ENCODE results near the gene HIVEP2.
A peak's percentile ranks its signal among the peaks of the same experiment; 100 is the strongest.

The HIVEP2 gene

DNA sequence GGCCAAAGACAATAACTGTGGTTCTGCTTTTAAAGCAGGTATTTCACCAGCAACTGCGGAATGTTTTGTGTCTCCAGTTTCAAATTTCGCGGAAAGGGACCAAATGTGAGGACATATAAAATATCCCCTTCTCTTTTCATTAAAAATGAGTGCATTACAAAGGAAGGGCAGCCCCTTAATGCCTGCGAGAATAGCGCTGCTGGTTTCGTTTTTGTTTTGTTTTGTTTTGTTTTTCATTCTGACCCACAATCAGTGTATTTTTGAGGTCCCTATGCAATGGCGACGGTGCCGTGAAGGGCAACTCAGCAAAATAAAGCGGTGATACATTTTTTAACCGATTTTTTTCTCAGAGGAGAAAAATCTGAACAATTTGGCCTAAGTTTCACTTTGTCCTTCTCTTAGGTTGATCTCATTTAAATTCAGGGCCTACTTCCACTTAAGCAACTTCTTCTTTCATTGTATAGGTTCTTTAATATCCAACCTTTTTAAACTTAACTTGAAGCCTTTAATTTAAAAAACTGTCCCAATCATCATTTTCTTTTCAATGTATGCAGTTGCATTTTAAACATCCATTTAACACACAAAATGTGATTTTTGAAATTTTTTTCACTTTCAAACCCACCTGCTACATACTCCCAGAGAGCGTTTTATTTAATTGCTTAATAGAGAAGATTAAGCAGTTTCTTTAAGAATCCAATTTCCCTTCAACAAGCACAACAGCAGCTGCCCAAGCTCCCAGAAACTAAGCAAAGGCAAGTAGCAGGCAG lies 2.9 kb upstream of the HIVEP2 start:
- Histone ChIP-seq H3K4me3 (IDR thresholded peaks at IDR 0.05; ENCODE audit: insufficient read depth, low read depth, low read length) (no peak overlapping the region), H2AFZ (ENCODE audit: low read depth) (peak overlapping the region; percentile 91), H3K79me2 (ENCODE audit: insufficient read depth, low read depth) (peaks cover 11% of the 10 kb centered on the region; the same call in 1 of the 2 replicates)

DNA sequence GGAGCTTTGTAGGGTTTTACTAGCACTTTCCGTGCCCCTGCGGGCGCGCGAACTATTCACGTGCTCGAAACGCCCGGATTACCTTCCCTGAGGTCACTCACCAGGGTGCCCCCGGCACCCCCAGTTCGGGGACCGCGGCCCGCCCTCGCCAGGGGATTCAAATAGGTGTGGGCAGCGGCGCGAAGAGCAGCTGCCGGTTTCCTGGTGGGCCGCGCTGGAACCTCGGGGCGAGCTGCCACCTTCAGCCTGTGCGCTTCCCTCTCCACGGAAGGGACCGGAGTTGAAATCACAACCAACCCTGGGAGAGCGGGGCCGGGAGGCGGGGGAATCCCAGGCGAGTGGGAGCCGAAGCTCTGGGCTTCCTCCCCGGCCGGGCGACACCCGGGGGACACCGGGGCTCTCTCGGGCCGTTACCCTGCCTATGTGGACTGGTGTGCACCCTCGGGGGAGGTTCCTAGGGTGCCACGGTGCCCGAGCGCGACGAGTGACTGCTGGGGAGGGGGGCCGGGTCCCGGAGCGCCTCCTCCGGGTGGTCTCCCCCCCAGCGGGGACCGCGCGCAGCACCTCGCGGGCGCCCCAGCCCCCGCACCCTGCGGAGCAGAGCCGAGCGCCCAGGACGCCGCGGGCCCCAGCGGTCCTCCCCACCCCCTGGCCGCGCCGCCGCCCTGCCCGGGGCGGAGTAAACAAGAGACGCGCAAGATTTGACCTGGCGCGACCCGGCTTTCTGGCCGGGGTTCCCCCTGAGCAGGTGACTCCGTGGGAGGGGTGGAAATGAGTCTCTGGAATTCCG lies 2.1 kb upstream of the HIVEP2 start:
- Histone ChIP-seq H3K36me3 (ENCODE audit: insufficient read depth) (no peaks in the 10 kb centered on the region), H3K4me1 (ENCODE audit: low read depth, poor library complexity, severe bottlenecking) (peaks cover 22% of the 10 kb centered on the region), H2AFZ (ENCODE audit: low read depth) (peak overlapping the region; percentile 91), H3K4me2 (peak overlapping the region; percentile 91), H3K4me3 (IDR thresholded peaks at IDR 0.05; ENCODE audit: insufficient read depth, low read depth, low read length) (no peak overlapping the region), H3K9ac (peak overlapping the region; percentile 96), H4K20me1 (ENCODE audit: insufficient read depth) (no peaks in the 10 kb centered on the region; the same call in 1 of the 2 replicates), H3K27ac (peak overlapping the region; percentile 96), H3K79me2 (ENCODE audit: insufficient read depth, low read depth) (peaks cover 19% of the 10 kb centered on the region), H3K27me3 (ENCODE audit: insufficient read depth, low read depth) (no peaks in the 10 kb centered on the region)
- TF ChIP-seq CTCF (conservative IDR thresholded peaks at IDR 0.05; ENCODE audit: low read depth, low read length), result no peak

More for the DNA sequence above, 2.9 kb upstream of the HIVEP2 start:
- Histone ChIP-seq H3K9ac (peak overlapping the region; percentile 96), H3K27me3 (ENCODE audit: insufficient read depth, low read depth) (no peaks in the 10 kb centered on the region), H3K27ac (peak overlapping the region; percentile 96), H4K20me1 (ENCODE audit: insufficient read depth) (no peaks in the 10 kb centered on the region; the same call in 1 of the 2 replicates), H3K4me2 (peak overlapping the region; percentile 91), H3K4me1 (ENCODE audit: low read depth, poor library complexity, severe bottlenecking) (peaks cover 22% of the 10 kb centered on the region), H3K36me3 (ENCODE audit: insufficient read depth) (no peaks in the 10 kb centered on the region)
- TF ChIP-seq CTCF (conservative IDR thresholded peaks at IDR 0.05; ENCODE audit: low read depth, low read length), result no peak

GRCh38 chr6:142946181-142946923 lies 1.4 kb upstream of the HIVEP2 start:
- Histone ChIP-seq H4K20me1 (ENCODE audit: insufficient read depth) (no peaks in the 10 kb centered on the region; the same call in 1 of the 2 replicates), H2AFZ (ENCODE audit: low read depth) (peak overlapping the region; percentile 91), H3K79me2 (ENCODE audit: insufficient read depth, low read depth) (peaks cover 27% of the 10 kb centered on the region), H3K27ac (peak overlapping the region; percentile 96), H3K4me3 (IDR thresholded peaks at IDR 0.05; ENCODE audit: insufficient read depth, low read depth, low read length) (no peak overlapping the region), H3K4me1 (ENCODE audit: low read depth, poor library complexity, severe bottlenecking) (peaks cover 26% of the 10 kb centered on the region), H3K36me3 (ENCODE audit: insufficient read depth) (no peaks in the 10 kb centered on the region), H3K9ac (peak overlapping the region; percentile 96), H3K27me3 (ENCODE audit: insufficient read depth, low read depth) (no peaks in the 10 kb centered on the region), H3K4me2 (peak overlapping the region; percentile 91)
- no peak for TF ChIP-seq CTCF (conservative IDR thresholded peaks at IDR 0.05; ENCODE audit: low read depth, low read length)

DNA sequence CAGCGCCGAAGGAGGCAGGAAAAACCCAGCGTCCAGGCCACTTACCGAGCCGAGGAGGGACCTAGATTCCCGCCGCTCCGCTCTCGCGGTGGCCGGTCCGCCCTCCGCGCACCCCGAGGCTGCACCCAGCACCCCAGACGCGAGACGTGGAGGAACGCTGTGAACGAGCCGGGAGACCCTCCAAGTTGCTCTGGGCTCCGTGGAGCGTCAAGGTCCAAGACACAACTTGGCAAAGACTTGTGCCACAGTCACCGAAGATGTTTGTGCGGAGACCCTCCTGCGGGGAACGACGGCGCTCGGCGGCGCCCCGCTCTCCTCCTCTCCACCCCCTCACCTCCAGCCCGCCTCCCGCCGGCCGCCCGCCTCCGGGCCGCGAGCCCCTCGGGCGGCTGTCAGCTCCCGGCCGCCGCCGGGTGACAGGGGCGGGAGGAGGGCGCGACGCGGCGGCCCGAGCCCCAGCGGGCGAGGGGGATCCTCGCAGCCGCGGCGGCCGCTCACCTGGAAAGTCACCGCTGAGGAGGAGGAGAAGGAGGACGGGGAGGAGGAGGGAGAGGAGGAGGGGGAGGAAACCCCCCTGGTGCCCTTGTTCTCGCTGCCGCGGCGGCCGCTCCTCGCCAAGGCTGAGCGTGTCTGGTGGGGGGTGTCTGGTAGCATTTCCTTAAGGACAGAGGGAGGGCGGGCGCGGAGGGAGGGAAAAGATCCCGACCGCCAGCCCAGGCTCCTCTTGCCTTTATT lies 637 bp upstream of the HIVEP2 start:
- H3K4me2 ChIP-seq, result peak overlapping the region; percentile 91; the same call in 1 of the 2 replicates
- H4K20me1 ChIP-seq (ENCODE audit: insufficient read depth), result no peaks in the 10 kb centered on the region; the same call in 1 of the 2 replicates
- peak overlapping the region; percentile 96 for H3K9ac ChIP-seq
- H2AFZ ChIP-seq (ENCODE audit: low read depth), result peak overlapping the region; percentile 91
- peaks cover 26% of the 10 kb centered on the region for H3K4me1 ChIP-seq (ENCODE audit: low read depth, poor library complexity, severe bottlenecking)
- H3K27me3 ChIP-seq (ENCODE audit: insufficient read depth, low read depth), result no peaks in the 10 kb centered on the region
- no peak for TF ChIP-seq CTCF (conservative IDR thresholded peaks at IDR 0.05; ENCODE audit: low read depth, low read length)
- no peaks in the 10 kb centered on the region for H3K36me3 ChIP-seq (ENCODE audit: insufficient read depth)
- peaks cover 34% of the 10 kb centered on the region for H3K79me2 ChIP-seq (ENCODE audit: insufficient read depth, low read depth)
- H3K4me3 ChIP-seq (IDR thresholded peaks at IDR 0.05; ENCODE audit: insufficient read depth, low read depth, low read length), result no peak overlapping the region
- peak overlapping the region; percentile 96 for H3K27ac ChIP-seq

Data from KMS-11 (cell line).